Colonic mucosa (tissue), 4 donors: ENCODE measurements around the gene HBEGF. TPM values are rescaled to one million over a fixed set of nuclear protein-coding genes. Genes with fewer than 3 reads are reported as not detected.

ENCODE experiments used
- DNase-seq: peaks from one replicate; pipeline ENCODE4 v3.0.0-alpha.2; 2020
- H3K27ac ChIP-seq: fragments of 200-600 bp; one replicate; pipeline ENCODE4 v1.8.0; 2021
- H3K27me3 ChIP-seq: fragments of 200-600 bp; one replicate; pipeline ENCODE4 v1.8.0; 2021
- H3K36me3 ChIP-seq: fragments of 200-600 bp; one replicate; pipeline ENCODE4 v1.8.0; 2021
- H3K4me1 ChIP-seq: fragments of 200-600 bp; one replicate; pipeline ENCODE4 v1.8.0; 2021; ENCODE audit warnings: mild to moderate bottlenecking
- H3K4me3 ChIP-seq: fragments of 200-600 bp; one replicate; pipeline ENCODE4 v1.8.0; 2021
- H3K9ac ChIP-seq, 2 donors: one replicate each; pipeline ENCODE4 v1.7.0; 2013; ENCODE audit warnings: control low read depth in 2 of 2, low read depth in 2 of 2, low read length in 2 of 2
- H3K9me3 ChIP-seq: fragments of 200-600 bp; one replicate; pipeline ENCODE4 v1.8.0; 2021
- intact Hi-C: fragments of 100-400 bp; cut with DNase I; formaldehyde crosslinking; loops from one replicate; pipeline ENCODE4 v1.14.1; 2022
- total RNA-seq, 2 donors: library from RNA; stranded (reverse); fragmentation: NEBNext Ultra II Directional in 1 of 2; extraction: Animal tissue kit (Norgen Biotek cat#: 25700) in 1 of 2; gene quantifications; one replicate each; pipeline ENCODE4 v1.2.1, GENCODE V29; 2021
- TF ChIP-seq, protein P1 (sequence below): fragments of 200-600 bp; IDR thresholded peaks from one replicate; pipeline ENCODE4 v1.8.0; 2022; ENCODE audit warnings: antibody characterized with exemption, mild to moderate bottlenecking
- donor health status: healthy.
- donor health status: DM: no; HTN: no; CAD: no.
- donor health status: DM: no; HTN: no; CAD: no.

HBEGF gene
- total RNA-seq, 2 donors from 2014 or later: 4.3 to 14.6 TPM

DNA sequence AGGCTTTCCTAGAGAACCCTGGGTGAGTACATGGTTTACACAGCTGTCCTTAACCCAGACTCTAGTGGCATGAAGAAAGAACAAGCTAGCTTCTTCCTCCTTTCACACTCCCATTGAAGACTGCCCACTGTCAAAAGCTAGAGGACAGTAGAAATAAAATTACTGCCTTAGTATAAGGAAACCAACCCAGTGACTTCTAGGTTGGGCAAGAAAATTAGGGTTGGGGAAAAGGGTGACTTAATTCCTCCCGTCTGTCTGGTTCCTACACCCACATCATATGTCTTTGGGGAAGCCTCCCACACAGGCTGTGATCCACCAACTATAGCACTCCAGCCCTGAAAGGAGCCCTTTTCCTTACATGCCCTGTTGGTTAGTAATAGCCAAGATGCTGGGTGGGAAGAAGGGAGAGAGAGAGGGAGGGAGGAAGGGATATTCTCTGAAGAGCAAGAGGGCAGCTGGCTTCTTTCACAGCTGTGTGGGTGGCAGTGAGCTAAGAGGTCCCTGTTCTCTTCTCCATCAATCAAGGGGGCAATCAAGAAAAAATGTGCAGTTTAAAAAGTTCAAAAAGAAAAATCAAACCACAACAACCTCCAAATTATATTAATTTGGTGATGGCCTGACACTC is 21.7 kb downstream of the HBEGF start:
- Histone ChIP-seq H3K9ac (no peak overlapping the region), H3K4me1 (no peaks in the 10 kb centered on the region), H3K36me3 (no peaks in the 10 kb centered on the region), H3K4me3 (no peak overlapping the region), H3K27me3 (no peaks in the 10 kb centered on the region), H3K9me3 (no peaks in the 10 kb centered on the region), H3K27ac (no peak overlapping the region)
- intact Hi-C loops: no loop called here
- TF ChIP-seq, protein P1, sequence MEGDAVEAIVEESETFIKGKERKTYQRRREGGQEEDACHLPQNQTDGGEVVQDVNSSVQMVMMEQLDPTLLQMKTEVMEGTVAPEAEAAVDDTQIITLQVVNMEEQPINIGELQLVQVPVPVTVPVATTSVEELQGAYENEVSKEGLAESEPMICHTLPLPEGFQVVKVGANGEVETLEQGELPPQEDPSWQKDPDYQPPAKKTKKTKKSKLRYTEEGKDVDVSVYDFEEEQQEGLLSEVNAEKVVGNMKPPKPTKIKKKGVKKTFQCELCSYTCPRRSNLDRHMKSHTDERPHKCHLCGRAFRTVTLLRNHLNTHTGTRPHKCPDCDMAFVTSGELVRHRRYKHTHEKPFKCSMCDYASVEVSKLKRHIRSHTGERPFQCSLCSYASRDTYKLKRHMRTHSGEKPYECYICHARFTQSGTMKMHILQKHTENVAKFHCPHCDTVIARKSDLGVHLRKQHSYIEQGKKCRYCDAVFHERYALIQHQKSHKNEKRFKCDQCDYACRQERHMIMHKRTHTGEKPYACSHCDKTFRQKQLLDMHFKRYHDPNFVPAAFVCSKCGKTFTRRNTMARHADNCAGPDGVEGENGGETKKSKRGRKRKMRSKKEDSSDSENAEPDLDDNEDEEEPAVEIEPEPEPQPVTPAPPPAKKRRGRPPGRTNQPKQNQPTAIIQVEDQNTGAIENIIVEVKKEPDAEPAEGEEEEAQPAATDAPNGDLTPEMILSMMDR: no peak
- no peak for DNase-seq

DNA sequence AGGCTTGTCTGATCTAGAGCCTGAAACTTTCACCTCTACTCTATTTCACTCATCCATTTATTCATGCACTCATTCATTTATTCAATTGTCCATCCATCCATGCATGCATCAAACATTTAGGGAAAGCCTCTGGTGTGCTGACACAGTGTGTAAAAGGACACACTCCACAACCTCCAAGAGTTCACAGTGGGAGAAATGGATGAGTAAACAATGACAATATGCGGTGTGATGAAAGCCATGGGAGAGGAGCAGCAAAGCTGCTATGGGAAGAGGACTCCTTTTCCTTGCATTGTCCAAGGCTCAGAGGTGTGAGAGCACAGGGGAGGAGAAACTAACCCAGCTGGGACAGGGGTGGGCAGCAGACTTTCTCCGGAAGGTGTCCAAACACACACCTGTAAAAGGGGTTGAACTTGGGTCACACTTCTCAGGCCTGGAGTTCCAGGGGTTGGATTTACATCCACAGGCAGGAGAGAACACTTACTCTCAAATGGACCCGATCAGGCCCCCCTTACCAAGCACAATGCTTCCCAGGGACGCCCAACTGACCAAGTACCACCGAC is 22.3 kb downstream of the HBEGF start:
- no peak for DNase-seq
- Histone ChIP-seq H3K27ac (no peak overlapping the region), H3K9ac (no peak overlapping the region), H3K9me3 (no peaks in the 10 kb centered on the region), H3K27me3 (no peaks in the 10 kb centered on the region), H3K36me3 (no peaks in the 10 kb centered on the region), H3K4me3 (no peak overlapping the region), H3K4me1 (no peaks in the 10 kb centered on the region)
- TF ChIP-seq, protein P1: no peak
- intact Hi-C loops: no loop called here

DNA sequence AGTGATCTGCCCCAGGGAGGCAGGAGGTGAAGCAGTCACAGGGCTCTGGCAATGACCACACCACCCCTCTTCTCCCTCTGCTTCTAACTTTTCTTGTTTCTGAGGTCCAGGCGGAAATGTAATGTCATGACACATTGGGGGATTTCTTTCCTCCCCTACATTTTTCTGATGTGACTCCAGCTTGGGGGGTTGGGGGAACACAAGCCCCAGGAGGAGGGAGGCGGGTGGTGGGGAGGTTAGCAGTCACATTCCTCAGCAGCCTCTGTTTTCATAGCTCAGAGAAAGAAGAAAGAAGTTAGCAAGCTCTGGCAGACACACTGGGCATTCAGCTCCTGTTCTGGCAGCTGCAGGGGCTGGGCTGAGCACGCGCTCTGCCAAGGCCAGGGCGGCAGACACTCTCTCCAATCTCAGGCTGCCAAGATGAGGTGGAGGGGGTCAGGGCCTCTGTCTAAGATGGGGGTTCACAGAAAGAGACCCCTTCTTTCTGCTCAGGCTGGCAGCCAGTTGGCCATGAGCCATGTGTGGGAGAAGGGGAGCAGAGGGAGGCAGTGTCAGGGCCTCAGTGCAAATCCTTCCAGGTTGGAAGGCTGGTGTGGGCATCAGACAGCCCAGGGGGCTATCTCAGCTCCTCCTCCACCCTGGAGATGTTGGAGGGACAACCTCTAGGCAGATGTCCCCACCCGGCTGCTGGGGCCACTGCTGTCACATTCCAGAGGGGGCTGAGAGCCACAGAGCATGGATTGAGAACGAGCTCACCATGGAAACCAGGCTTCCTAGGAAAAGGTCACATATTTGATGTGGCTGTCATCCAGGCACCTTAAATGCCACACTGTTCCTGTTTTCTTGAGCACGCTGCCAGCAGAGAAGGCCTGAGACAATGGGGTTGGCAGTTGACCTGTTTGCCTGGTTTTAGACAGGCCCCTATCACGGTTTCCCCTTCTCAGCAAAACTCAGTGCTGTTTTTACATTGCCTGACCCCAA is 23.4 kb downstream of the HBEGF start:
- Histone ChIP-seq H3K36me3 (no peaks in the 10 kb centered on the region), H3K27ac (no peak overlapping the region), H3K9me3 (no peaks in the 10 kb centered on the region), H3K9ac (no peak overlapping the region), H3K27me3 (no peaks in the 10 kb centered on the region), H3K4me3 (no peak overlapping the region), H3K4me1 (no peaks in the 10 kb centered on the region)
- DNase-seq: no peak
- intact Hi-C loops: no loop called here
- TF ChIP-seq, protein P1: no peak

DNA sequence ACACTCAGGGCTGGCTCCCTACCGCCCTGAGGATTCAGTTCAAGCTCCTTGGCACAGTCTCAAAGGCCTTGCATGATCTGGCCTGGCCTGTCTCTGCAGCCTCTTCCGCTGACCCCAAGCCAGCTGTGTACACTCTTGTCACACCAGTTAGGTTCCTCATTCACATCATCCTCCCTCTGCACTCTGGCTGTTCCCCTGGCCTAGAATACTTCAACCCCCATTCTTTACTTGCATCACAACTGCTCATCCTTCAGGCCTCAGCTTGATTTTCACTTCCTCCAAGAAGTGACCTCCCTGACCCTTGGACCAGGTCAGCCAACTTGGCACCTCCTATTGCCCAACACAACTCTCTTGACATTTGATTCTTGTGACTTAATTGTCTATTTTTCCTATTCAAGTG is 24.6 kb downstream of the HBEGF start:
- H3K4me3 ChIP-seq: no peak overlapping the region
- DNase-seq: no peak
- H3K36me3 ChIP-seq: no peaks in the 10 kb centered on the region
- TF ChIP-seq, protein P1: no peak
- H3K9me3 ChIP-seq: no peaks in the 10 kb centered on the region
- no peaks in the 10 kb centered on the region for H3K27me3 ChIP-seq
- H3K9ac ChIP-seq: no peak overlapping the region
- no peaks in the 10 kb centered on the region for H3K4me1 ChIP-seq
- H3K27ac ChIP-seq: no peak overlapping the region
- intact Hi-C loops: no loop called here

DNA sequence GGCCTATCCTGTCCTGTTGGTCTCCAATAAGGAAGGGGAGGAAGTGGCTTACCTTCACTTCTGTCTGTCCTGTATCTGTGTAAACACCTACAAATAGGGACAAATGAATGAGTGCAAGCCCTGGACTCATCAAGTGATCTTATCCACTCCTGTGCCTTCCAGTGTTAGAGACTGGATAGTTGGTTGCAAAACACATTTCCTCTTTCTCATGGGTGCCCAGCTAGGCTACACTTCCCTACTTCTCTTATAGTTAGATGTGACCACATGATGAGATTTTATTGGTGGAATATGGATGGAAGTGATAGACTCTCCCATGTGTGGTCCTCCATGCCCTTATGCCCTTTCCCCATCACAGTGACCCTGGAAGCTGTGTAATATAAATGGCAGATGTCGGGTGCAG is 26.6 kb downstream of the HBEGF start:
- intact Hi-C loops: no loop called here
- H3K36me3 ChIP-seq: no peaks in the 10 kb centered on the region
- DNase-seq: no peak
- H3K27me3 ChIP-seq: no peaks in the 10 kb centered on the region
- H3K4me3 ChIP-seq: no peak overlapping the region
- TF ChIP-seq, protein P1: no peak
- H3K9ac ChIP-seq: no peak overlapping the region
- no peaks in the 10 kb centered on the region for H3K4me1 ChIP-seq
- H3K27ac ChIP-seq: no peak overlapping the region
- H3K9me3 ChIP-seq: no peaks in the 10 kb centered on the region
